ENCODE measurements around the gene SPOCK1.

The SPOCK1 gene

GRCh38 chr5:137304226-137304874 lies 194.8 kb downstream of the SPOCK1 start:
- DNase-seq (ENCODE audit: low read depth) = no peak
- TF ChIP-seq, protein P1, sequence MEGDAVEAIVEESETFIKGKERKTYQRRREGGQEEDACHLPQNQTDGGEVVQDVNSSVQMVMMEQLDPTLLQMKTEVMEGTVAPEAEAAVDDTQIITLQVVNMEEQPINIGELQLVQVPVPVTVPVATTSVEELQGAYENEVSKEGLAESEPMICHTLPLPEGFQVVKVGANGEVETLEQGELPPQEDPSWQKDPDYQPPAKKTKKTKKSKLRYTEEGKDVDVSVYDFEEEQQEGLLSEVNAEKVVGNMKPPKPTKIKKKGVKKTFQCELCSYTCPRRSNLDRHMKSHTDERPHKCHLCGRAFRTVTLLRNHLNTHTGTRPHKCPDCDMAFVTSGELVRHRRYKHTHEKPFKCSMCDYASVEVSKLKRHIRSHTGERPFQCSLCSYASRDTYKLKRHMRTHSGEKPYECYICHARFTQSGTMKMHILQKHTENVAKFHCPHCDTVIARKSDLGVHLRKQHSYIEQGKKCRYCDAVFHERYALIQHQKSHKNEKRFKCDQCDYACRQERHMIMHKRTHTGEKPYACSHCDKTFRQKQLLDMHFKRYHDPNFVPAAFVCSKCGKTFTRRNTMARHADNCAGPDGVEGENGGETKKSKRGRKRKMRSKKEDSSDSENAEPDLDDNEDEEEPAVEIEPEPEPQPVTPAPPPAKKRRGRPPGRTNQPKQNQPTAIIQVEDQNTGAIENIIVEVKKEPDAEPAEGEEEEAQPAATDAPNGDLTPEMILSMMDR (conservative IDR thresholded peaks at IDR 0.05; ENCODE audit: low read depth, low read length) = no peak
- H3K4me3 ChIP-seq (ENCODE audit: low read length) = no peak overlapping the region

- no peak overlapping the region for H3K4me3 ChIP-seq (ENCODE audit: low read length)
- TF ChIP-seq, protein P1 (conservative IDR thresholded peaks at IDR 0.05; ENCODE audit: low read depth, low read length) = no peak
- DNase-seq (ENCODE audit: low read depth) = no peak
Measured at GRCh38 chr5:137303509-137303908, 195.6 kb downstream of the SPOCK1 start.

- DNase-seq (ENCODE audit: low read depth) = no peak
- no peak overlapping the region for H3K4me3 ChIP-seq (ENCODE audit: low read length)
- TF ChIP-seq, protein P1 (conservative IDR thresholded peaks at IDR 0.05; ENCODE audit: low read depth, low read length) = no peak
Measured at GRCh38 chr5:137300411-137301240, 198.5 kb downstream of the SPOCK1 start.

- TF ChIP-seq, protein P1 (conservative IDR thresholded peaks at IDR 0.05; ENCODE audit: low read depth, low read length) = no peak
- no peak overlapping the region for H3K4me3 ChIP-seq (ENCODE audit: low read length)
- no peak for DNase-seq (ENCODE audit: low read depth)
Measured at GRCh38 chr5:137296213-137296781, 202.8 kb downstream of the SPOCK1 start.

- no peak overlapping the region for H3K4me3 ChIP-seq (ENCODE audit: low read length)
- TF ChIP-seq, protein P1 (conservative IDR thresholded peaks at IDR 0.05; ENCODE audit: low read depth, low read length) = no peak
Measured at GRCh38 chr5:137294604-137295003, 204.5 kb downstream of the SPOCK1 start.

GRCh38 chr5:137292461-137293027 lies 206.6 kb downstream of the SPOCK1 start:
- TF ChIP-seq, protein P1 (conservative IDR thresholded peaks at IDR 0.05; ENCODE audit: low read depth, low read length) = no peak
- no peak for DNase-seq (ENCODE audit: low read depth)
- H3K4me3 ChIP-seq (ENCODE audit: low read length) = no peak overlapping the region

More at GRCh38 chr5:137294604-137295003, 204.5 kb downstream of the SPOCK1 start:
- DNase-seq (ENCODE audit: low read depth) = no peak
